ENCODE measurements around the gene TTLL7. TPM values are rescaled to one million over a fixed set of nuclear protein-coding genes. Genes with fewer than 3 reads are reported as not detected.

TTLL7 gene
- total RNA-seq, 1 donor from 2014 or later, result 0.79 TPM

DNA sequence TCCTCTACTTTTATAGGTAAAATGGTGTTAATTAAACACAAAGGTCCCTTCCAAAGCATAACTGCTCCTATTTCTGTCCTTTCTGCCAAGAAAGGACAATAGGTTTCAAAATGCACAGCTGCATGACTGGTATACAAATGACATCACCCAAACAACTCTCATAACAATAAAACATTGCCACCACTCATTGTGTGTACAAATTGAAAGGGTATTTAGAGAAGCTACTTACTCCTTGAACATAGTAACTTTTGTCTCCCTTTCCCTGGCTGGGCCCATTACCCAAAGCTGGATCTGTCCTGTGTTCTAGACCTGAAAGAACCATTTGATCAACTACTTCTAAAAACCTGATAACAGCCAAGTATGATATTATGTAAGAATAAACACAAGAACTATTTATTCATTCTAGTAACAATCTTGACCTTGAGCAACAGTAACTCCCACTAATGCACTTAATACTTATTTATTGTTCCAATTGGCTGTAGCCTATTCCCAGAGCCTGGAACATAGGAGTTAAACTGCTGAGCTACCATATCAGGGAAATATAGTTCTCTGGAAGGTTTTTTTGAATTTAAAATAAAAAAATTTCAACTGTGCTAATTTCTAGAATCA lies 38.2 kb downstream of the TTLL7 start:
- TF ChIP-seq, protein P1, sequence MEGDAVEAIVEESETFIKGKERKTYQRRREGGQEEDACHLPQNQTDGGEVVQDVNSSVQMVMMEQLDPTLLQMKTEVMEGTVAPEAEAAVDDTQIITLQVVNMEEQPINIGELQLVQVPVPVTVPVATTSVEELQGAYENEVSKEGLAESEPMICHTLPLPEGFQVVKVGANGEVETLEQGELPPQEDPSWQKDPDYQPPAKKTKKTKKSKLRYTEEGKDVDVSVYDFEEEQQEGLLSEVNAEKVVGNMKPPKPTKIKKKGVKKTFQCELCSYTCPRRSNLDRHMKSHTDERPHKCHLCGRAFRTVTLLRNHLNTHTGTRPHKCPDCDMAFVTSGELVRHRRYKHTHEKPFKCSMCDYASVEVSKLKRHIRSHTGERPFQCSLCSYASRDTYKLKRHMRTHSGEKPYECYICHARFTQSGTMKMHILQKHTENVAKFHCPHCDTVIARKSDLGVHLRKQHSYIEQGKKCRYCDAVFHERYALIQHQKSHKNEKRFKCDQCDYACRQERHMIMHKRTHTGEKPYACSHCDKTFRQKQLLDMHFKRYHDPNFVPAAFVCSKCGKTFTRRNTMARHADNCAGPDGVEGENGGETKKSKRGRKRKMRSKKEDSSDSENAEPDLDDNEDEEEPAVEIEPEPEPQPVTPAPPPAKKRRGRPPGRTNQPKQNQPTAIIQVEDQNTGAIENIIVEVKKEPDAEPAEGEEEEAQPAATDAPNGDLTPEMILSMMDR (IDR thresholded peaks at IDR 0.05; ENCODE audit: insufficient read depth, low read length, severe bottlenecking), result no peak
- DNase-seq (ENCODE audit: low read depth), result no peak
- no peaks in the 10 kb centered on the region for H3K27me3 ChIP-seq (ENCODE audit: control insufficient read depth, insufficient read depth, low read length)
- H3K4me3 ChIP-seq (ENCODE audit: low read depth, low read length), result no peak overlapping the region
- no peak for FAIRE-seq
- no peaks in the 10 kb centered on the region for H3K36me3 ChIP-seq (ENCODE audit: control insufficient read depth, insufficient read depth, low read length)

DNA sequence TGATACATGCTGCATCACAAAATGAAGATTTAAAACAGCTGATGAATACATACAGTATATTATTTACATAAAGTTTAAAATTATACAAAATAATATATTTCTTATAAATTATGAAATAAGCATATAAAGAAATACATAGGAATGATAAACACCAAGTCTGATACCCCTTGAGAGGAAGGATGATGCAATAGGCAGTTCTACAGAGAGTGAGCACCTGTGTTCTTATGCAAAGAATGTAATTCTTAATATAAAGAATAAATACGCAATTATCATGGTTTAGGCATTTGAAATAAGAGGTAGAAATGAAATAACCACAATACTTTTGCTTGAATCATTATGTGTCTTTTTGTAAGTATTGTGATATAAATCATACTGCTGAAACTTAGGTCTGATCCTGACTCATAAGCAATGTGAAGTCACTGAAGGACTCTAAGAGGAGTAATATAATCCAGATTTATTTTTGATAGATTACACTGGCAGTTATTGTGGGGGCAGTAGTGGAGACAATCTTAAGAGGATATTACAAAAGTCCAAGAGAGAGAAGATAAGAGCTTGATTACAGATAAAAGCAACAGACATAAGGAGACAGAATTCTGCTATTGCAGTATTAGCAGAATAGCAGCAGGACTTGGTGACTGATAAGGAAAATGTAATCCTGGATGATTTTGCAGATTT lies 39.0 kb downstream of the TTLL7 start:
- Histone ChIP-seq H3K36me3 (ENCODE audit: control insufficient read depth, insufficient read depth, low read length) (no peaks in the 10 kb centered on the region), H3K27me3 (ENCODE audit: control insufficient read depth, insufficient read depth, low read length) (no peaks in the 10 kb centered on the region), H3K4me3 (ENCODE audit: low read depth, low read length) (no peak overlapping the region)
- no peak for FAIRE-seq
- TF ChIP-seq, protein P1 (IDR thresholded peaks at IDR 0.05; ENCODE audit: insufficient read depth, low read length, severe bottlenecking), result no peak
- peak; percentile 22 for DNase-seq (ENCODE audit: low read depth)

DNA sequence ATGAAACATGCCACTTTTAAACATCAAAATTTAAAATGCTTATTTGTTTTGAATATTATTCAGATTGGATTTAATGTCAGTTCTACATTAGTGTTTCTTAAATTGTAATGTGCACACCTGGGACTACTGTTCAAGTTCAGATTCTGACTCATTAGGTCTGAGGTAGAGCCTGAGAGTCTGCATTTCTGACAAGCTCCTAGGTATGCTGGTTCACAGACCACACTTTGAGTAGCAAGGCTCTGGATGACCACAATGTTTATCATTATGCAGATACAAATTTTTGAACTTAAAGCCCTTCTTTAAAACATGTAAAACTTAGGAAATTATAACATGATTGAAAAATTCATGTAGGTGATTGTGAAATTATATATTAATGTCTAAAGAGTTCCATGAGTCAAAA lies 40.2 kb downstream of the TTLL7 start:
- TF ChIP-seq, protein P1 (IDR thresholded peaks at IDR 0.05; ENCODE audit: insufficient read depth, low read length, severe bottlenecking), result no peak
- Histone ChIP-seq H3K4me3 (ENCODE audit: low read depth, low read length) (no peak overlapping the region), H3K36me3 (ENCODE audit: control insufficient read depth, insufficient read depth, low read length) (no peaks in the 10 kb centered on the region), H3K27me3 (ENCODE audit: control insufficient read depth, insufficient read depth, low read length) (no peaks in the 10 kb centered on the region)
- DNase-seq (ENCODE audit: low read depth), result no peak
- no peak for FAIRE-seq

DNA sequence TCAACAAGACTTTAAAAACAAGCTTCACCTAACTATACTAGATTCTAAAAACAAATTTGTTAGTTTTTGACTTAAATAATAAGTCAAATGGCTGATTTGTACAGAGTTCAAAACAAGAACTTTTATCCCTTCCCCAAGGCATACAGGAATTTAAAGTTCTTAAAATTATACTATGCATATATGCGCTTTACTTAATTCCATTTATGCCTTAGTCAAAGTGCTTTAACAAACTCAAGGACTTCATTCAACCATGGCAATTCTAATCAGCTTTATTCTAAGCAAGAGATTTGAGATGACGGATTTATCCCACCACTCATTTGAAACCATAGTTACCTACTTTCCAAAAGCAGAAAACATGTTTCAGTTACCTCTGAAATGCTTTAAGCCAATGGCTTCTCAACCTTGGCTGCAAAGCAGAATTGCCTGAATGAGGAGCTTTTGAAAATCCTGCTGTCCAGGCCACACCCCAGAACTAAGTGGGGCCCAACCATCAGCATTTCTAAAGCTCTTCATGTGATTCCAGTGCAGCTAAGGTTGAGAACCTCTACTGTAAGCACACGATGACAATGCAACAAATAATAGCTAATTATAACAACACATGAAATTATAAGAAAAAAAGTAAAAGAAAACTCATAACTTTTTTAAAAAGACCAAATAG lies 44.6 kb downstream of the TTLL7 start:
- H3K36me3 ChIP-seq (ENCODE audit: control insufficient read depth, insufficient read depth, low read length), result no peaks in the 10 kb centered on the region
- DNase-seq (ENCODE audit: low read depth) (no peak), FAIRE-seq (no peak)
- no peaks in the 10 kb centered on the region for H3K27me3 ChIP-seq (ENCODE audit: control insufficient read depth, insufficient read depth, low read length)
- no peak overlapping the region for H3K4me3 ChIP-seq (ENCODE audit: low read depth, low read length)
- TF ChIP-seq, protein P1 (IDR thresholded peaks at IDR 0.05; ENCODE audit: insufficient read depth, low read length, severe bottlenecking), result no peak

DNA sequence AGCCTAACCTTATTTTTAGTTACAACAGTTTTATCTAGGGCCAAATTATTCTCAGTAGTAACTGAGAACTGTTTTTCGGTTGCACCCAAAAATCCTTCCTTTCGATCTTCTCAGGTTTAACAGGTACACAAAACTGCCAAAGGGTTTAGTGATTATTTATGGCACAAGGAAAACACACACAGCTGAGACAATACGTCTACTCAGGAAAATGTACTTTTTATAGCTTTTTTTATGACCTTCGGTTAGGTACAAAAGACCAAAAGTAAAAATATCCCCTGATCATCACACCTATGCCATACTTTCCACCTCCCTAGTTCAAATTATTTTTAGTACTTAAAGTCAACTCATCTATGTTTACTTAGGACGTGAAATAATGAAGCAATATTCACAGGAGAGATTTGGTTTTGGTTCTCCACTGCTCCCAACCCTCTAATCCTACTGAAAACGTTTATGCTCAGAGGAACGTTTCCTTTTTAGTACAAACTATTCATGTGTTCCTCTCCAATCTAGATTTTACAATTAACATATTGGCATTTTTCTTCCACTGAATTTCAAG lies 48.7 kb downstream of the TTLL7 start:
- no peak for FAIRE-seq
- Histone ChIP-seq H3K4me3 (ENCODE audit: low read depth, low read length) (no peak overlapping the region), H3K27me3 (ENCODE audit: control insufficient read depth, insufficient read depth, low read length) (no peaks in the 10 kb centered on the region), H3K36me3 (ENCODE audit: control insufficient read depth, insufficient read depth, low read length) (no peaks in the 10 kb centered on the region)
- no peak for DNase-seq (ENCODE audit: low read depth)
- TF ChIP-seq, protein P1 (IDR thresholded peaks at IDR 0.05; ENCODE audit: insufficient read depth, low read length, severe bottlenecking), result no peak

Data from bronchial epithelial cell (primary cell).